AG04450 (cell line): Measurements from ENCODE around the gene NRBF2. TPM values are rescaled to one million over a fixed set of nuclear protein-coding genes. Genes with fewer than 3 reads are reported as not detected.

Experiments used
- CTCF ChIA-PET: fragments of 300-600, 350-600 bp; formaldehyde crosslinking; extraction: SDS; loops from one replicate; lab custom pipeline; 2022; ENCODE audit warnings: antibody characterized with exemption, inconsistent platforms; lab: Charles Lee
- POLR2A ChIA-PET: fragments of 350-600 bp; formaldehyde crosslinking; extraction: SDS; loops from one replicate; lab custom pipeline; 2021; ENCODE audit warnings: antibody characterized with exemption, inconsistent platforms; lab: Yijun Ruan, JAX
- DNase-seq: peaks from one replicate; pipeline ENCODE4 v3.0.0-alpha.2; 2011; ENCODE audit warnings: low read depth, low spot score
- H3K27ac ChIP-seq: one replicate; pipeline ENCODE4 v1.5.1; 2012; ENCODE audit warnings: low read depth, low read length, control low read depth
- H3K27me3 ChIP-seq: one replicate; pipeline ENCODE4 v1.6.0; 2012; ENCODE audit warnings: low read length; ENCODE audit not compliant: control insufficient read depth, insufficient read depth
- H3K4me3 ChIP-seq: 2 replicates; pipeline ENCODE4 v1.5.1; 2011; ENCODE audit warnings: mild to moderate bottlenecking, low read depth, low read length, control low read depth
- H3K9me3 ChIP-seq: 2 replicates; pipeline ENCODE4 v1.5.1; 2012; ENCODE audit warnings: low read length; ENCODE audit not compliant: control insufficient read depth, insufficient read depth
- CTCF ChIP-seq: IDR thresholded peaks from 2 replicates; pipeline ENCODE4 v1.5.1; 2011; ENCODE audit warnings: low read depth, low read length, control low read depth, inconsistent platforms
- polyA plus RNA-seq: library from polyadenylated mRNA; depleted of rRNA; stranded (reverse); fragments of >200 nt; gene quantifications from 2 replicates; pipeline ENCODE4 v1.2.3, GENCODE V29; 2011

NRBF2 gene
- polyA plus RNA-seq, 1 experiment: 34.5 TPM

GRCh38 chr10:63175534-63175933, 42.4 kb downstream of the NRBF2 start:
- no peak for DNase-seq
- POLR2A ChIA-PET: no interaction called here
- no peak for TF ChIP-seq CTCF
- H3K9me3 ChIP-seq: no peaks in the 10 kb centered on the region
- CTCF ChIA-PET: interaction anchor here (1.0 to 2.0 kb wide), 3 partner anchors 9 to 545 kb away, joined by 4 to 6 read pairs (median 5); no protein-coding TSS in a partner anchor
- H3K27ac ChIP-seq: no peak overlapping the region
- no peak overlapping the region for H3K4me3 ChIP-seq
- no peaks in the 10 kb centered on the region for H3K27me3 ChIP-seq

DNA sequence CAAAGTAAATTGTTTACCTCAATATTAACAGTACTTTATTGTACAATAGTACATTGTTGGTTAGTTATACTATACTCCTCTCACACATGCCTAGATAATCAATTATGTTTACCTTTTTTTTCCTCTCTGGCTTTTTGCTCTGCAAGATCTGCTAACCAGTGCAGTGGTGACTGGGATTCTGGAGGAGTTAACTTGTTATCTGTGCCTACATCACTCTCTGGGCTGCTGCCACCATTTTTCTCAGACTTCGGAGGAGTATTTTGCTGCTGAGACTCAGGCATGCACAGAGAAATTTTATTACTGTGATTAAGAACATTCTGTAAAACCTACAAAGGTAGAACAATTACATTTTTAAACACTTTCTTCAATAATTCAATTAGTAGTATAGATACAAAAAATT, 59.7 kb downstream of the NRBF2 start:
- POLR2A ChIA-PET: interaction anchor here (0.7 kb wide), 1 partner anchor 56 kb away, joined by 6 read pairs; no protein-coding TSS in a partner anchor
- DNase-seq: no peak
- Histone ChIP-seq H3K4me3 (no peak overlapping the region), H3K9me3 (no peaks in the 10 kb centered on the region), H3K27ac (no peak overlapping the region), H3K27me3 (no peaks in the 10 kb centered on the region)
- CTCF ChIA-PET: no interaction called here
- TF ChIP-seq CTCF: no peak

- no peak for TF ChIP-seq CTCF
- ChIA-PET POLR2A (no interaction called here), CTCF (interaction anchor here (1.0 to 2.6 kb wide), 6 partner anchors 8 to 570 kb away, joined by 3 to 16 read pairs (median 4); no protein-coding TSS in a partner anchor)
- no peak overlapping the region for H3K27ac ChIP-seq
- H3K9me3 ChIP-seq: no peaks in the 10 kb centered on the region
- no peak overlapping the region for H3K4me3 ChIP-seq
- DNase-seq: peak; percentile 80
- no peaks in the 10 kb centered on the region for H3K27me3 ChIP-seq
Observed at GRCh38 chr10:63197344-63198092, 64.4 kb downstream of the NRBF2 start.

GRCh38 chr10:63199716-63200115, 66.6 kb downstream of the NRBF2 start:
- Histone ChIP-seq H3K9me3 (no peaks in the 10 kb centered on the region), H3K27ac (no peak overlapping the region), H3K4me3 (no peak overlapping the region), H3K27me3 (no peaks in the 10 kb centered on the region)
- ChIA-PET CTCF (interaction anchor here (1.2 to 3.2 kb wide), 5 partner anchors 16 to 520 kb away, joined by 3 to 16 read pairs (median 6); no protein-coding TSS in a partner anchor), POLR2A (no interaction called here)
- DNase-seq: no peak
- TF ChIP-seq CTCF: no peak

DNA sequence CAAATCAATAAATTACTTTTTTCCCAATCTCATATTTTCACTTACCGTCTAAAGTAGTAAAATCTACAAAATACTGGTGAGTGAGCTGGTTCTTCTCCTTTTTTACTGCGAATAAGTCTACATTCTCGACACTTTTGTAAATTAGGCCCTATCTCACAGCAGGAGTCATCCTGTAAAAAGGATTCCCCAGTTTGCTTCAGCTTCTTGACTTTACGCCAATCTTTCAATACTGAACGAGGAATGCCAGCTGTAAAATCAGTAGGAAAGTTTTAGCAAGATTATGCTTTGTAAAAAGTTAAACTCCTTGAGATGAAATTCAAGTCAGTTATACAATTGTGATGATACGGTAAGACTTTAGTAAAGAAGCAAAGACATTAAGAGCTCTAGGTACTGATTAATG, 67.3 kb downstream of the NRBF2 start:
- TF ChIP-seq CTCF: no peak
- POLR2A ChIA-PET: no interaction called here

More for the DNA sequence above, 67.3 kb downstream of the NRBF2 start:
- no peaks in the 10 kb centered on the region for H3K27me3 ChIP-seq
- no peak overlapping the region for H3K4me3 ChIP-seq
- H3K9me3 ChIP-seq: no peaks in the 10 kb centered on the region
- CTCF ChIA-PET: interaction anchor here (0.7 to 3.3 kb wide), 6 partner anchors 16 to 567 kb away, joined by 3 to 16 read pairs (median 3); no protein-coding TSS in a partner anchor
- DNase-seq: no peak
- H3K27ac ChIP-seq: no peak overlapping the region
